PC-3 (cell line): Measurements from ENCODE around the gene CTTN. TPM values are rescaled to one million over a fixed set of nuclear protein-coding genes. Genes with fewer than 3 reads are reported as not detected.

Experiments
- ATAC-seq: fragments of 200-7000 bp; cut with Tn5 transposase; 2 replicates; pipeline ENCODE4 v1.9.1; 2020; ENCODE audit warnings: mild to moderate bottlenecking, moderate library complexity
- BruUV-seq: library from RNA; stranded (reverse); fragments of 400-500 nt; replicated peaks from 2 replicates; lab custom pipeline; 2021; lab: Mats Ljungman, UMichigan
- CTCF ChIA-PET: fragments of 300-600 bp; sonication (Branson Sonifier 250); formaldehyde crosslinking; loops from one replicate; lab custom pipeline; 2022; ENCODE audit warnings: antibody characterized with exemption; lab: Charles Lee
- POLR2A ChIA-PET: fragments of 300-600 bp; sonication (Branson Sonifier 250); formaldehyde crosslinking; loops from one replicate; lab custom pipeline; 2022; ENCODE audit warnings: antibody characterized with exemption; ENCODE audit not compliant: unreplicated experiment; lab: Charles Lee
- DNase-seq: peaks from one replicate; pipeline ENCODE4 v3.0.0-alpha.2; 2015
- H2AFZ ChIP-seq: fragments of 300-600 bp; sonication (generic); 2 replicates; pipeline ENCODE4 v1.6.0; 2016; ENCODE audit warnings: antibody characterized with exemption, low read length
- H3F3A ChIP-seq: fragments of 300-600 bp; sonication (generic); one replicate; pipeline ENCODE4 v1.6.0; 2017; ENCODE audit warnings: antibody characterized with exemption, low read length, control low read depth, mild to moderate bottlenecking; ENCODE audit not compliant: unreplicated experiment
- H3K27ac ChIP-seq: fragments of 300-600 bp; sonication (generic); 2 replicates; pipeline ENCODE4 v1.5.1; 2016; ENCODE audit warnings: mild to moderate bottlenecking, low read length
- H3K27me3 ChIP-seq: fragments of 300-600 bp; sonication (generic); 2 replicates; pipeline ENCODE4 v1.6.1; 2016; ENCODE audit warnings: low read length, mixed read lengths
- H3K36me3 ChIP-seq: fragments of 300-600 bp; sonication (generic); 2 replicates; pipeline ENCODE4 v1.6.1; 2016; ENCODE audit warnings: low read depth, mixed run types, low read length, mixed read lengths
- H3K4me1 ChIP-seq: fragments of 300-600 bp; sonication (generic); 2 replicates; pipeline ENCODE4 v1.5.1; 2016; ENCODE audit warnings: low read length; ENCODE audit not compliant: insufficient read depth
- H3K4me2 ChIP-seq: fragments of 300-600 bp; sonication (generic); 2 replicates; pipeline ENCODE4 v1.6.0; 2016; ENCODE audit warnings: low read length
- H3K4me3 ChIP-seq: fragments of 300-600 bp; sonication (generic); 2 replicates; pipeline ENCODE4 v1.5.1; 2016; ENCODE audit warnings: mild to moderate bottlenecking, low read length, mixed read lengths
- H3K79me2 ChIP-seq: fragments of 300-600 bp; sonication (generic); 2 replicates; pipeline ENCODE4 v1.6.1; 2017; ENCODE audit warnings: low read length, mixed read lengths
- H3K9ac ChIP-seq: fragments of 300-600 bp; sonication (generic); 2 replicates; pipeline ENCODE4 v1.6.0; 2016; ENCODE audit warnings: mild to moderate bottlenecking, low read length
- H3K9me2 ChIP-seq: fragments of 300-600 bp; sonication (generic); replicated peaks from 2 replicates; pipeline ENCODE4 v1.6.1; 2016; ENCODE audit warnings: mixed run types, low read length, mixed read lengths
- H3K9me3 ChIP-seq: fragments of 300-600 bp; sonication (generic); 2 replicates; pipeline ENCODE4 v1.6.1; 2016; ENCODE audit warnings: low read length, mixed read lengths
- H4K20me1 ChIP-seq: fragments of 300-600 bp; sonication (generic); 2 replicates; pipeline ENCODE4 v1.6.1; 2016; ENCODE audit warnings: low read length, mixed read lengths
- EZH2 ChIP-seq: fragments of 300-600 bp; sonication (generic); IDR thresholded peaks from one replicate; pipeline ENCODE4 v1.6.1; 2017; ENCODE audit warnings: antibody characterized with exemption, mild to moderate bottlenecking, low read length; ENCODE audit not compliant: unreplicated experiment
- EZH2phosphoT487 ChIP-seq: fragments of 300-600 bp; sonication (generic); IDR thresholded peaks from 2 replicates; pipeline ENCODE4 v1.6.1; 2018; ENCODE audit warnings: mild to moderate bottlenecking, antibody characterized with exemption, low read length, borderline replicate concordance
- intact Hi-C: fragments of 100-400 bp; cut with micrococcal nuclease; formaldehyde crosslinking; loops from 2 replicates; pipeline ENCODE4 v1.9.0; 2023
- total RNA-seq: library from RNA; depleted of rRNA; stranded (reverse); fragments of >200 nt; gene quantifications from 2 replicates; pipeline ENCODE4 v1.2.3, GENCODE V29; 2014
- TF ChIP-seq, protein P1 (sequence below): fragments of 300-600 bp; sonication (generic); conservative IDR thresholded peaks from 2 replicates; pipeline ENCODE4 v1.5.1; 2017; ENCODE audit warnings: antibody characterized with exemption, low read depth, mild to moderate bottlenecking, low read length

Gene CTTN
- total RNA-seq, 1 experiment from 2014 or later, result 244 TPM

- H3K9me3 ChIP-seq, result no peaks in the 10 kb centered on the region
- H3K4me2 ChIP-seq, result no peak overlapping the region
- no peaks in the 10 kb centered on the region for H3K9me2 ChIP-seq
- H3K36me3 ChIP-seq, result peaks cover 75% of the 10 kb centered on the region
- CTCF ChIA-PET, result no interaction called here
- POLR2A ChIA-PET, result no interaction called here
- no peaks in the 10 kb centered on the region for H3F3A ChIP-seq
- no peak for ATAC-seq
- no peak overlapping the region for H3K27ac ChIP-seq
- no peak overlapping the region for H3K4me3 ChIP-seq
- DNase-seq, result no peak
- intact Hi-C loops, result no loop called here
- no TSS peak for BruUV-seq
- H3K9ac ChIP-seq, result no peak overlapping the region
- TF ChIP-seq EZH2 (no peak), EZH2phosphoT487 (no peak)
- TF ChIP-seq, protein P1, sequence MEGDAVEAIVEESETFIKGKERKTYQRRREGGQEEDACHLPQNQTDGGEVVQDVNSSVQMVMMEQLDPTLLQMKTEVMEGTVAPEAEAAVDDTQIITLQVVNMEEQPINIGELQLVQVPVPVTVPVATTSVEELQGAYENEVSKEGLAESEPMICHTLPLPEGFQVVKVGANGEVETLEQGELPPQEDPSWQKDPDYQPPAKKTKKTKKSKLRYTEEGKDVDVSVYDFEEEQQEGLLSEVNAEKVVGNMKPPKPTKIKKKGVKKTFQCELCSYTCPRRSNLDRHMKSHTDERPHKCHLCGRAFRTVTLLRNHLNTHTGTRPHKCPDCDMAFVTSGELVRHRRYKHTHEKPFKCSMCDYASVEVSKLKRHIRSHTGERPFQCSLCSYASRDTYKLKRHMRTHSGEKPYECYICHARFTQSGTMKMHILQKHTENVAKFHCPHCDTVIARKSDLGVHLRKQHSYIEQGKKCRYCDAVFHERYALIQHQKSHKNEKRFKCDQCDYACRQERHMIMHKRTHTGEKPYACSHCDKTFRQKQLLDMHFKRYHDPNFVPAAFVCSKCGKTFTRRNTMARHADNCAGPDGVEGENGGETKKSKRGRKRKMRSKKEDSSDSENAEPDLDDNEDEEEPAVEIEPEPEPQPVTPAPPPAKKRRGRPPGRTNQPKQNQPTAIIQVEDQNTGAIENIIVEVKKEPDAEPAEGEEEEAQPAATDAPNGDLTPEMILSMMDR, result no peak
- no peaks in the 10 kb centered on the region for H3K79me2 ChIP-seq
- no peak overlapping the region for H2AFZ ChIP-seq
- peaks cover 4% of the 10 kb centered on the region; the same call in 1 of the 2 replicates for H3K4me1 ChIP-seq
- no peaks in the 10 kb centered on the region for H3K27me3 ChIP-seq
- H4K20me1 ChIP-seq, result peaks cover 13% of the 10 kb centered on the region; the same call in 1 of the 2 replicates
Observed at GRCh38 chr11:70427436-70427835, 29.1 kb downstream of the CTTN start.

DNA sequence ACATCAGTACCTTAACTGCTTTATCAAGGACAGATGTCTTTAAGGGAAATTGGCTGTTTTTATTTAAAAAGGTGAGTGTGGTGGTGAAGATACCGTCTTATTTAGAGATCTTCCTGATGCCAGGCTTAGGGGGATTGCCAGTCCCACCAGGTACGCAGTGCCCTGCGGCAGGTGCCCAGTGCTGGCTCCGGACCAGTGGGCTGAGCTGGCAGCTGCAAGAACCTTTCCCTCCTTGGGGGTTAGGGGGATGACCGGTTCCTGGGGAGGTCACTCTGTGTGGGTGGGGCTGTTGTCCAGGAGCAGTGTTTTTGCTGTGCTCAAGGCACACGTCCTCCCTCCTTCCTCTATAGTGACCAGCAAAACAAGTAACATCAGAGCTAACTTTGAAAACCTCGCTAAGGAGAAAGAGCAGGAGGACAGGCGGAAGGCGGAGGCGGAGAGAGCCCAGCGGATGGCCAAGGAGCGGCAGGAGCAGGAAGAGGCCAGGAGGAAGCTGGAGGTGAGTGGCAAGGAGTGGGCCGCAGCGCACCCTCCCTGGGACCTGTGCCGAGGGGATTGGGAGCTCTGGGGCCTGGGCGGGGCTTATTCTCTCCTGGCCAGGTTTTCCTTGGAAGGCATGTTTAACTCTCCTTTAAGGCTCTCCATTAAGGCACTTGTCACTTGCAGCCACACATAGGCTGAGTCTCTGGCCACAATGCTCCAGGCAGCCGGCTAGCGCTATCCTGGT lies 30.5 kb downstream of the CTTN start:
- Histone ChIP-seq H3K4me2 (no peak overlapping the region), H3K9me2 (no peaks in the 10 kb centered on the region), H3K27ac (no peak overlapping the region), H3F3A (no peaks in the 10 kb centered on the region), H3K27me3 (no peaks in the 10 kb centered on the region), H4K20me1 (peaks cover 9% of the 10 kb centered on the region; the same call in 1 of the 2 replicates), H3K4me1 (peaks cover 2% of the 10 kb centered on the region; the same call in 1 of the 2 replicates), H3K79me2 (no peaks in the 10 kb centered on the region), H3K4me3 (no peak overlapping the region), H3K9me3 (no peaks in the 10 kb centered on the region), H3K36me3 (peaks cover 78% of the 10 kb centered on the region), H2AFZ (no peak overlapping the region), H3K9ac (no peak overlapping the region)
- CTCF ChIA-PET, result no interaction called here
- intact Hi-C loops, result no loop called here
- TF ChIP-seq, protein P1, result no peak
- TF ChIP-seq EZH2 (no peak), EZH2phosphoT487 (no peak)
- POLR2A ChIA-PET, result no interaction called here
- no peak for ATAC-seq
- no peak for DNase-seq
- BruUV-seq, result no TSS peak

DNA sequence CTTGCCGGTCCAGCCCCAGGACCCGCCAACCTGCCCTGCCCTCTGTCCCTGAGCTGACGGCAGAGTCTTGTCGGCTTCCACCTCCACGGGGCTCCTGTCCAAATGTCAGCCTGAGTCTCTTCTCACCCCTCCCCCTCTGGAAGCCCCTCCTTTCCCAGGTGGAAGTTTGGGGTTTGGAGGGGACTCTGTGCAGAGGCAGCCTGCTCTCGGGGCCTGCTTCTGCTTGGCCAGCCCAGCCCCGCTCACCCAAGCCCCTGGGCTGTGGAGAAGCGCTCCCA lies 31.0 kb downstream of the CTTN start:
- Histone ChIP-seq H2AFZ (no peak overlapping the region), H4K20me1 (peaks cover 9% of the 10 kb centered on the region; the same call in 1 of the 2 replicates), H3K36me3 (peaks cover 79% of the 10 kb centered on the region), H3K79me2 (no peaks in the 10 kb centered on the region), H3K27me3 (no peaks in the 10 kb centered on the region), H3K9ac (no peak overlapping the region), H3K27ac (no peak overlapping the region), H3K4me1 (no peaks in the 10 kb centered on the region), H3K4me3 (no peak overlapping the region), H3K4me2 (no peak overlapping the region), H3F3A (no peaks in the 10 kb centered on the region), H3K9me2 (no peaks in the 10 kb centered on the region), H3K9me3 (no peaks in the 10 kb centered on the region)
- TF ChIP-seq, protein P1, result no peak
- no peak for TF ChIP-seq EZH2phosphoT487
- no peak for TF ChIP-seq EZH2
- ATAC-seq, result no peak
- intact Hi-C loops, result no loop called here
- POLR2A ChIA-PET, result no interaction called here
- BruUV-seq, result no TSS peak
- CTCF ChIA-PET, result no interaction called here
- no peak for DNase-seq
